CD4-positive, alpha-beta memory T cell (primary cell): ENCODE measurements around the gene DYNLRB1. TPM values are rescaled to one million over a fixed set of nuclear protein-coding genes. Genes with fewer than 3 reads are reported as not detected.
"Not testable (repeated sequence)": the region's sequence is repeated elsewhere in the genome, so short reads cannot be mapped to it uniquely, and the experiment has no call there.

Experiments
- CTCF ChIA-PET: fragments of 350-600 bp; sonication (Branson Sonifier 250); formaldehyde crosslinking; loops from one replicate; lab custom pipeline; 2021; ENCODE audit warnings: inconsistent platforms; ENCODE audit not compliant: partially characterized antibody; lab: Charles Lee
- POLR2A ChIA-PET: fragments of 350-600 bp; sonication (Branson Sonifier 250); formaldehyde crosslinking; loops from one replicate; lab custom pipeline; 2021; ENCODE audit not compliant: partially characterized antibody; lab: Charles Lee
- DNase-seq, 5 donors: peaks; one replicate each; pipeline versions ENCODE4 v3.0.0 to v3.0.0-alpha.2; 2020 to 2022; ENCODE audit warnings: mixed read lengths in 1 of 5
- H3K27ac ChIP-seq: one replicate; pipeline ENCODE4 v1.7.0; 2013; ENCODE audit warnings: low read depth, low read length
- H3K27me3 ChIP-seq: 2 replicates; pipeline ENCODE4 v1.7.0; 2013; ENCODE audit warnings: mild to moderate bottlenecking, low read length, moderate library complexity; ENCODE audit not compliant: insufficient read depth
- H3K36me3 ChIP-seq: 2 replicates; pipeline ENCODE4 v1.7.0; 2013; ENCODE audit warnings: mild to moderate bottlenecking, low read length, moderate library complexity; ENCODE audit not compliant: insufficient read depth
- H3K4me1 ChIP-seq: 2 replicates; pipeline ENCODE4 v1.7.0; 2013; ENCODE audit warnings: mild to moderate bottlenecking, low read length, moderate library complexity; ENCODE audit not compliant: insufficient read depth
- H3K4me3 ChIP-seq, 2 donors: one replicate each; pipeline ENCODE4 v1.7.0; 2013; ENCODE audit warnings: low read length in 2 of 2, mild to moderate bottlenecking in 1 of 2
- H3K9me3 ChIP-seq, 2 donors: one replicate each; pipeline ENCODE4 v1.7.0; 2013; ENCODE audit warnings: low read length in 2 of 2, control low read depth in 1 of 2; ENCODE audit not compliant: control insufficient read depth in 1 of 2
- H3K27ac Mint-ChIP-seq, 7 donors: one replicate each; pipeline ENCODE4 v1.8.0; 2020 to 2021; ENCODE audit warnings: mixed read lengths in 7 of 7, mild to moderate bottlenecking in 6 of 7, inconsistent platforms in 3 of 7, moderate library complexity in 3 of 7
- H3K27me3 Mint-ChIP-seq, 2 donors: one replicate each; pipeline ENCODE4 v1.8.0; 2020 to 2021; ENCODE audit warnings: mixed read lengths in 2 of 2
- H3K36me3 Mint-ChIP-seq, 2 donors: one replicate each; pipeline ENCODE4 v1.8.0; 2020 to 2021; ENCODE audit warnings: mixed read lengths in 2 of 2, inconsistent platforms in 1 of 2, mild to moderate bottlenecking in 1 of 2
- H3K4me1 Mint-ChIP-seq, 4 donors: one replicate each; pipeline ENCODE4 v1.8.0; 2020 to 2021; ENCODE audit warnings: mixed read lengths in 4 of 4, mild to moderate bottlenecking in 1 of 4
- H3K4me3 Mint-ChIP-seq, 8 donors: one replicate each; pipeline ENCODE4 v1.8.0; 2020 to 2021; ENCODE audit warnings: mixed read lengths in 8 of 8, mild to moderate bottlenecking in 7 of 8, moderate library complexity in 6 of 8, inconsistent platforms in 3 of 8
- H3K9me3 Mint-ChIP-seq, 8 donors: one replicate each; pipeline ENCODE4 v1.8.0; 2020 to 2021; ENCODE audit warnings: mixed read lengths in 8 of 8, mild to moderate bottlenecking in 5 of 8, inconsistent platforms in 3 of 8, moderate library complexity in 1 of 8
- intact Hi-C: fragments of 100-400 bp; cut with micrococcal nuclease; formaldehyde crosslinking; loops from one replicate; pipeline ENCODE4 v1.15.1; 2023
- polyA plus RNA-seq, 2 donors: library from polyadenylated mRNA; unstranded; fragments of 300-500 nt; fragmentation: Illumina TruSeq; gene quantifications; one replicate each; pipeline ENCODE4 v1.2.3, GENCODE V29; 2021
- total RNA-seq, 2 experiments: library from RNA; stranded (reverse); gene quantifications; one replicate each; pipeline ENCODE4 v1.2.3, GENCODE V29; 2021

The DYNLRB1 gene
- total and polyA plus RNA-seq, 4 experiments from 2014 or later: 75.5 to 311 (median 159) TPM

- H3K4me3 Mint-ChIP-seq: no peak overlapping the region
- H3K9me3 Mint-ChIP-seq: peaks cover 0 to 20% (median 9%) of the 10 kb centered on the region in 8 donors
- Histone ChIP-seq H3K4me1 (no peaks in the 10 kb centered on the region), H3K36me3 (peaks cover 18% of the 10 kb centered on the region), H3K9me3 (no peaks in the 10 kb centered on the region), H3K4me3 (no peak overlapping the region), H3K27me3 (no peaks in the 10 kb centered on the region), H3K27ac (no peak overlapping the region)
- CTCF ChIA-PET: interaction anchor here (0.6 kb wide), 1 partner anchor 29 kb away, joined by 3 read pairs; no protein-coding TSS in a partner anchor
- peaks cover 72 to 74% of the 10 kb centered on the region in 2 donors for H3K36me3 Mint-ChIP-seq
- H3K4me1 Mint-ChIP-seq: peaks cover 0 to 10% (median 4%) of the 10 kb centered on the region in 4 donors
- no peak for DNase-seq
- H3K27ac Mint-ChIP-seq: peak overlapping the region in 1 of 7 donors; percentile 73
- POLR2A ChIA-PET: no interaction called here
- intact Hi-C loops: no loop called here
- H3K27me3 Mint-ChIP-seq: no peaks in the 10 kb centered on the region
Observed at GRCh38 chr20:34495307-34495706, 20.9 kb upstream of the DYNLRB1 start.

GRCh38 chr20:34495916-34496315 lies 20.3 kb upstream of the DYNLRB1 start:
- Histone ChIP-seq H3K27me3 (no peaks in the 10 kb centered on the region), H3K36me3 (peaks cover 12% of the 10 kb centered on the region), H3K4me1 (no peaks in the 10 kb centered on the region), H3K27ac (no peak overlapping the region), H3K9me3 (peaks cover 0 to 6% of the 10 kb centered on the region in 2 donors), H3K4me3 (no peak overlapping the region)
- intact Hi-C loops: no loop called here
- DNase-seq: no peak
- Mint-ChIP-seq H3K36me3 (peaks cover 73 to 74% of the 10 kb centered on the region in 2 donors), H3K4me3 (no peak overlapping the region), H3K27ac (peak overlapping the region in 2 of 7 donors; percentile 29 to 71), H3K9me3 (peaks cover 0 to 26% (median 15%) of the 10 kb centered on the region in 8 donors), H3K4me1 (peaks cover 0 to 11% (median 4%) of the 10 kb centered on the region in 4 donors), H3K27me3 (no peaks in the 10 kb centered on the region)
- ChIA-PET CTCF (interaction anchor here (0.6 kb wide), 1 partner anchor 14 kb away, joined by 3 read pairs; no protein-coding TSS in a partner anchor), POLR2A (no interaction called here)

GRCh38 chr20:34497596-34497995 lies 18.6 kb upstream of the DYNLRB1 start:
- H3K36me3 ChIP-seq, H3K4me1 ChIP-seq, DNase-seq, intact Hi-C loops, H3K9me3 ChIP-seq, POLR2A ChIA-PET, H3K4me3 ChIP-seq, H3K4me3 Mint-ChIP-seq, H3K27me3 ChIP-seq, H3K27me3 Mint-ChIP-seq, H3K27ac ChIP-seq: not testable (repeated sequence)
- H3K4me1 Mint-ChIP-seq: peaks cover 0 to 11% (median 4%) of the 10 kb centered on the region in 4 donors
- H3K9me3 Mint-ChIP-seq: peaks cover 0 to 27% (median 16%) of the 10 kb centered on the region in 8 donors
- peaks cover 65 to 76% of the 10 kb centered on the region in 2 donors for H3K36me3 Mint-ChIP-seq
- peak overlapping the region in 1 of 7 donors; percentile 19 for H3K27ac Mint-ChIP-seq
- CTCF ChIA-PET: interaction anchor here (1.3 kb wide), 1 partner anchor 185 kb away, joined by 5 read pairs; no protein-coding TSS in a partner anchor

GRCh38 chr20:34500823-34501222 lies 15.4 kb upstream of the DYNLRB1 start:
- ChIA-PET CTCF (no interaction called here), POLR2A (no interaction called here)
- Histone ChIP-seq H3K27me3 (no peaks in the 10 kb centered on the region), H3K36me3 (peaks cover 7% of the 10 kb centered on the region), H3K4me3 (no peak overlapping the region), H3K4me1 (no peaks in the 10 kb centered on the region), H3K27ac (no peak overlapping the region), H3K9me3 (peaks cover 0 to 6% of the 10 kb centered on the region in 2 donors)
- DNase-seq: no peak
- Mint-ChIP-seq H3K4me1 (peaks cover 0 to 7% (median 3%) of the 10 kb centered on the region in 4 donors), H3K27me3 (no peaks in the 10 kb centered on the region), H3K9me3 (peaks cover 0 to 27% (median 16%) of the 10 kb centered on the region in 8 donors), H3K36me3 (peaks cover 55 to 65% of the 10 kb centered on the region in 2 donors), H3K4me3 (no peak overlapping the region), H3K27ac (peak overlapping the region in 1 of 7 donors; percentile 68)
- intact Hi-C loops: no loop called here

- Mint-ChIP-seq H3K4me1 (no peaks in the 10 kb centered on the region), H3K4me3 (no peak overlapping the region), H3K9me3 (no peaks in the 10 kb centered on the region), H3K36me3 (peaks cover 18 to 48% of the 10 kb centered on the region in 2 donors), H3K27me3 (no peaks in the 10 kb centered on the region), H3K27ac (peak overlapping the region in 3 of 7 donors; percentile 6 to 70 (median 11))
- Histone ChIP-seq H3K9me3 (no peaks in the 10 kb centered on the region), H3K4me3 (no peak overlapping the region), H3K27ac (no peak overlapping the region), H3K36me3 (peaks cover 12% of the 10 kb centered on the region), H3K27me3 (no peaks in the 10 kb centered on the region), H3K4me1 (no peaks in the 10 kb centered on the region)
- intact Hi-C loops: no loop called here
- DNase-seq: no peak
- ChIA-PET CTCF (no interaction called here), POLR2A (interaction anchor here (0.7 kb wide), 1 partner anchor 10 kb away, joined by 3 read pairs; the partner anchor contains the start of gene DYNLRB1)
Observed at GRCh38 chr20:34506480-34506879, 9.7 kb upstream of the DYNLRB1 start.

- no peak for DNase-seq
- Histone ChIP-seq H3K4me1 (peaks cover 5% of the 10 kb centered on the region), H3K36me3 (peaks cover 12% of the 10 kb centered on the region), H3K9me3 (no peaks in the 10 kb centered on the region), H3K4me3 (no peak overlapping the region), H3K27ac (no peak overlapping the region), H3K27me3 (no peaks in the 10 kb centered on the region)
- POLR2A ChIA-PET: no interaction called here
- H3K9me3 Mint-ChIP-seq: no peaks in the 10 kb centered on the region
- intact Hi-C loops: no loop called here
- H3K4me3 Mint-ChIP-seq: no peak overlapping the region
- H3K27me3 Mint-ChIP-seq: no peaks in the 10 kb centered on the region
- peaks cover 13 to 47% of the 10 kb centered on the region in 2 donors for H3K36me3 Mint-ChIP-seq
- CTCF ChIA-PET: no interaction called here
- peaks cover 2 to 10% (median 7%) of the 10 kb centered on the region in 4 donors for H3K4me1 Mint-ChIP-seq
- H3K27ac Mint-ChIP-seq: peak overlapping the region in 2 of 7 donors; percentile 57 to 66
Observed at GRCh38 chr20:34507702-34508413, 8.4 kb upstream of the DYNLRB1 start.

GRCh38 chr20:34510575-34510974 lies 5.6 kb upstream of the DYNLRB1 start:
- intact Hi-C loops: no loop called here

More at GRCh38 chr20:34510575-34510974, 5.6 kb upstream of the DYNLRB1 start:
- Mint-ChIP-seq H3K9me3 (no peaks in the 10 kb centered on the region), H3K4me1 (peaks cover 15 to 37% (median 26%) of the 10 kb centered on the region in 4 donors), H3K27me3 (no peaks in the 10 kb centered on the region), H3K4me3 (no peak overlapping the region), H3K36me3 (peaks cover 3 to 41% of the 10 kb centered on the region in 2 donors), H3K27ac (peak overlapping the region in 4 of 7 donors; percentile 42 to 58 (median 50))
- POLR2A ChIA-PET: no interaction called here
- Histone ChIP-seq H3K27me3 (no peaks in the 10 kb centered on the region), H3K27ac (no peak overlapping the region), H3K4me1 (peaks cover 14% of the 10 kb centered on the region), H3K9me3 (no peaks in the 10 kb centered on the region), H3K36me3 (peaks cover 5% of the 10 kb centered on the region), H3K4me3 (no peak overlapping the region)
- CTCF ChIA-PET: no interaction called here
- DNase-seq: no peak
